ENCODE results near the gene AP1B1. TPM values are rescaled to one million over a fixed set of nuclear protein-coding genes. Genes with fewer than 3 reads are reported as not detected.

The AP1B1 gene
- total and polyA plus RNA-seq, 2 of the 8 experiments (the other 6 are each of a cell fraction or from before 2014, with no cell fraction given) = 64.2 to 86.8 TPM

GRCh38 chr22:29323641-29324040 is 64.7 kb downstream of the AP1B1 start:
- Histone ChIP-seq H4K8ac (ENCODE audit: extremely low read depth, insufficient read depth, low read length) (no peak overlapping the region), H3K9ac (replicated peaks in 1 of 4; ENCODE audit: extremely low read depth in 1 of 4, low read depth in 3 of 4, low read length in 3 of 4) (no peak overlapping the region), H2AFZ (ENCODE audit: low read length) (no peak overlapping the region), H3K4me2 (ENCODE audit: insufficient read depth in 1 of 2, low read depth in 2 of 2, low read length in 2 of 2) (no peak overlapping the region), H3K4me1 (replicated peaks in 1 of 4; ENCODE audit: control insufficient read depth in 3 of 4, insufficient read depth in 4 of 4, low read length in 3 of 4) (no peaks in the 10 kb centered on the region), H4K5ac (ENCODE audit: insufficient read length, low read depth, low read length) (no peak overlapping the region), H3K36me3 (ENCODE audit: control insufficient read depth in 2 of 4, insufficient read depth in 4 of 4, low read length in 3 of 4) (peaks cover 0 to 4% (median 2%) of the 10 kb centered on the region in 4 experiments; a peak in 3 of 8 replicates), H2AK5ac (ENCODE audit: low read depth, low read length) (no peak overlapping the region), H3K23me2 (ENCODE audit: low read depth, low read length) (no peaks in the 10 kb centered on the region), H3K23ac (ENCODE audit: insufficient read length) (no peak overlapping the region), H3K79me1 (ENCODE audit: low read depth, low read length) (no peaks in the 10 kb centered on the region), H4K20me1 (replicated peaks in 1 of 2; ENCODE audit: control insufficient read depth in 1 of 2, insufficient read depth in 2 of 2, low read length in 2 of 2) (peaks cover 0 to 3% of the 10 kb centered on the region in 2 experiments), H3K14ac (ENCODE audit: insufficient read length) (no peak overlapping the region), H2BK20ac (ENCODE audit: low read length) (no peak overlapping the region), H3K27me3 (replicated peaks in 1 of 4; ENCODE audit: control insufficient read depth in 3 of 4, extremely low read depth in 1 of 4, insufficient read depth in 3 of 4, low read length in 3 of 4) (no peaks in the 10 kb centered on the region), H2BK15ac (ENCODE audit: low read length) (no peak overlapping the region), H3K79me2 (ENCODE audit: control insufficient read depth in 1 of 2, insufficient read depth in 2 of 2, low read length in 2 of 2) (no peaks in the 10 kb centered on the region), H3K9me3 (ENCODE audit: insufficient read depth in 2 of 2, low read depth in 1 of 2, low read length in 1 of 2) (no peaks in the 10 kb centered on the region), H3K56ac (replicated peaks; ENCODE audit: insufficient read length, low read depth, low read length) (no peak overlapping the region), H3K4me3 (ENCODE audit: extremely low read depth in 1 of 4, insufficient read depth in 2 of 4, low read depth in 3 of 4, low read length in 4 of 4) (no peak overlapping the region), H2BK5ac (ENCODE audit: low read depth, low read length) (no peak overlapping the region), H4K91ac (replicated peaks; ENCODE audit: insufficient read length, low read length) (no peak overlapping the region), H3K4ac (replicated peaks; ENCODE audit: insufficient read length, low read depth, low read length) (no peak overlapping the region), H2BK120ac (replicated peaks; ENCODE audit: low read depth, low read length) (no peak overlapping the region), H3K18ac (ENCODE audit: extremely low read depth, low read length) (no peak overlapping the region), H3K27ac (ENCODE audit: low read depth, low read length) (no peak overlapping the region), H2BK12ac (ENCODE audit: low read depth, low read length) (no peak overlapping the region)
- ChIA-PET CTCF (ENCODE audit: partially characterized antibody) (interaction anchor here (1.3 kb wide), 1 partner anchor 11 kb away, joined by 3 read pairs; no protein-coding TSS in a partner anchor), POLR2A (ENCODE audit: partially characterized antibody) (no interaction called here)
- FAIRE-seq = no peak
- TF ChIP-seq CHD2 (IDR thresholded peaks at IDR 0.05; ENCODE audit: low read length) (no peak), SUZ12 (IDR thresholded peaks at IDR 0.05; ENCODE audit: low read length) (no peak)
- no peak for DNase-seq (ENCODE audit: low read depth in 1 of 2, low spot score in 2 of 2)

Measured in H1 (cell line).